MCF 10A (cell line): ENCODE measurements around the gene CDKN1C. TPM values are rescaled to one million over a fixed set of nuclear protein-coding genes. Genes with fewer than 3 reads are reported as not detected.

Source experiments
- BruUV-seq: library from RNA; stranded (reverse); fragments of 400-500 nt; replicated peaks from 2 replicates; lab custom pipeline; 2021; lab: Mats Ljungman, UMichigan
- CTCF ChIA-PET: fragments of 300-600 bp; sonication (Branson Sonifier 250); formaldehyde crosslinking; extraction: SDS; loops from one replicate; lab custom pipeline; 2021; ENCODE audit warnings: antibody characterized with exemption, inconsistent platforms; lab: Yijun Ruan, JAX
- POLR2A ChIA-PET: fragments of 300-600, 350-650 bp; sonication (Branson Sonifier 250); formaldehyde crosslinking; extraction: SDS; loops from one replicate; lab custom pipeline; 2020; ENCODE audit warnings: antibody characterized with exemption, inconsistent platforms; lab: Yijun Ruan, JAX
- DNase-seq: peaks from one replicate; pipeline ENCODE4 v3.0.0-alpha.2; 2018; ENCODE audit not compliant: unreplicated experiment
- H3K27ac Mint-ChIP-seq: one replicate; pipeline ENCODE4 v1.8.0; 2022; ENCODE audit warnings: mild to moderate bottlenecking, low read depth, mixed read lengths; ENCODE audit not compliant: unreplicated experiment
- H3K27me3 Mint-ChIP-seq: one replicate; pipeline ENCODE4 v1.8.0; 2022; ENCODE audit warnings: mixed read lengths; ENCODE audit not compliant: insufficient read depth, unreplicated experiment
- H3K36me3 Mint-ChIP-seq: one replicate; pipeline ENCODE4 v1.8.0; 2022; ENCODE audit warnings: mild to moderate bottlenecking, moderate library complexity, mixed read lengths; ENCODE audit not compliant: insufficient read depth, unreplicated experiment
- H3K4me1 Mint-ChIP-seq: one replicate; pipeline ENCODE4 v1.8.0; 2022; ENCODE audit warnings: mixed read lengths; ENCODE audit not compliant: insufficient read depth, unreplicated experiment
- H3K4me3 Mint-ChIP-seq: one replicate; pipeline ENCODE4 v1.8.0; 2022; ENCODE audit warnings: mild to moderate bottlenecking, moderate library complexity, mixed read lengths; ENCODE audit not compliant: unreplicated experiment
- H3K9me3 Mint-ChIP-seq: one replicate; pipeline ENCODE4 v1.8.0; 2022; ENCODE audit warnings: mixed read lengths; ENCODE audit not compliant: unreplicated experiment
- intact Hi-C: fragments of 100-400 bp; cut with micrococcal nuclease; formaldehyde crosslinking; loops from 2 replicates; pipeline ENCODE4 v1.14.1; 2022
- total RNA-seq: library from RNA; stranded (reverse); gene quantifications from 2 replicates; pipeline ENCODE4 v1.2.3, GENCODE V29; 2022
- TF ChIP-seq, protein P1 (sequence below): fragments of 200-600 bp; IDR thresholded peaks from one replicate; pipeline ENCODE4 v1.8.0; 2022; ENCODE audit warnings: antibody characterized with exemption, mild to moderate bottlenecking; ENCODE audit not compliant: unreplicated experiment

CDKN1C gene
- total RNA-seq, 1 experiment from 2014 or later: 6.9 TPM

DNA sequence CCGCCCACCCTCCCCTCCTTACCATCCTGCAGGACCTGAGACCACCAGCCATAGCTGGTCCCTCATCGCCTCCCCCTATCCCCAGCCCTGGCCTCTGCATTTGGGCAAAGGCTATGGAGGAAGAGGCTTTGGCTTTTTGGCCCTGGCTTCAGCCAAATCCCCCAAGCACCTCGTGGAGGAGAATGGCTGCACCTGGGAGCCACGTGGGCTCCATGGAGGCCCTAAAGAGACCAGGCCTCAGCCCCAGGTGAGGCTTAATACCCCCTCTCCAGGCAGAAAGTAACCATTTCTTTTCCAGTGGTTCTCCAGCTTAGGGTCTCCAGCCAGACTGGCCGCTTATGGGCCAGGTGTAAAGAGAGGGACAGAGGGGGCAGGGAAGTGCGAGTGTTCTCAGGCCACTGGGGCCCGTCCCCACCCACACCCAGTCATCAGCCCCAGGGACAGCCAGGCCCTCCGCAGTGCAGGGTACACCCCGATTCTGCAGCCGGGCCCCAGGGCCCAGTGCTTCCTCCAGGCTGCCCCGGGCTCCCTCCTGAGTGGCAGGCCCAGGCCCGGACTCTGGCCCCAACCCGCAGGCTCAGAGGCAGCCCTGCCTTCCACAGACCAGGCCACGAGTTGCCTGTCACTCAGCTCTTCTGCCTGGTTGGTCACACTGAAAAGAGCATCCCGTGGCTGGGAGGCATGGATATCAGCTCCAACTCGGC, 26.4 kb downstream of the CDKN1C start:
- no peaks in the 10 kb centered on the region for H3K36me3 Mint-ChIP-seq
- TF ChIP-seq, protein P1, sequence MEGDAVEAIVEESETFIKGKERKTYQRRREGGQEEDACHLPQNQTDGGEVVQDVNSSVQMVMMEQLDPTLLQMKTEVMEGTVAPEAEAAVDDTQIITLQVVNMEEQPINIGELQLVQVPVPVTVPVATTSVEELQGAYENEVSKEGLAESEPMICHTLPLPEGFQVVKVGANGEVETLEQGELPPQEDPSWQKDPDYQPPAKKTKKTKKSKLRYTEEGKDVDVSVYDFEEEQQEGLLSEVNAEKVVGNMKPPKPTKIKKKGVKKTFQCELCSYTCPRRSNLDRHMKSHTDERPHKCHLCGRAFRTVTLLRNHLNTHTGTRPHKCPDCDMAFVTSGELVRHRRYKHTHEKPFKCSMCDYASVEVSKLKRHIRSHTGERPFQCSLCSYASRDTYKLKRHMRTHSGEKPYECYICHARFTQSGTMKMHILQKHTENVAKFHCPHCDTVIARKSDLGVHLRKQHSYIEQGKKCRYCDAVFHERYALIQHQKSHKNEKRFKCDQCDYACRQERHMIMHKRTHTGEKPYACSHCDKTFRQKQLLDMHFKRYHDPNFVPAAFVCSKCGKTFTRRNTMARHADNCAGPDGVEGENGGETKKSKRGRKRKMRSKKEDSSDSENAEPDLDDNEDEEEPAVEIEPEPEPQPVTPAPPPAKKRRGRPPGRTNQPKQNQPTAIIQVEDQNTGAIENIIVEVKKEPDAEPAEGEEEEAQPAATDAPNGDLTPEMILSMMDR: no peak
- intact Hi-C loops: no loop called here
- peak overlapping the region; percentile 51 for H3K27ac Mint-ChIP-seq
- DNase-seq: no peak
- H3K9me3 Mint-ChIP-seq: no peaks in the 10 kb centered on the region
- peaks cover 13% of the 10 kb centered on the region for H3K27me3 Mint-ChIP-seq
- ChIA-PET POLR2A (no interaction called here), CTCF (no interaction called here)
- no TSS peak for BruUV-seq
- no peak overlapping the region for H3K4me3 Mint-ChIP-seq
- peaks cover 15% of the 10 kb centered on the region for H3K4me1 Mint-ChIP-seq

DNA sequence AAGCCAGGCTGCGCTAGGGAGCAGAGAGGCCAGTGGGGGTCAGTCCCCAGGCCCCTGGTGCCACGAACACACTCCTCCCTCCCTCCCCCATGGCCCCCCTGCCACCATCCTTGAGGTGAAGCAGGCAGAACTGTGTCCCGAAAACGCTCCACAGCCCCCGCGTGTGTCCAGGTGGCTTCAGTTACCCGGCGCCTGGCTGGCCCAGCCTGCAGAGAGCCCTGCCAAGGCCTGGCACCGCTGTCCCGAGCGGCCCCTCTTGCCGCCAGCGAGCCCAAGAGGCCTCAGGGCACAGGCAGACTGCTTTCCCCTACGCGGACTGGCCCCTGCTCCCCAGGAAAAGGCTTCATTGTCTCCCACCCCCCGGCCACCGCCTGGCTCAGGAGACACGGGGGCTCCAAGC, 27.7 kb downstream of the CDKN1C start:
- H3K4me1 Mint-ChIP-seq: peaks cover 15% of the 10 kb centered on the region
- POLR2A ChIA-PET: interaction anchor here (0.6 kb wide), 1 partner anchor 19 kb away, joined by 3 read pairs; no protein-coding TSS in a partner anchor
- H3K27ac Mint-ChIP-seq: no peak overlapping the region
- CTCF ChIA-PET: no interaction called here
- no peak for DNase-seq
- H3K4me3 Mint-ChIP-seq: no peak overlapping the region
- no TSS peak for BruUV-seq
- intact Hi-C loops: no loop called here
- TF ChIP-seq, protein P1: no peak
- H3K9me3 Mint-ChIP-seq: no peaks in the 10 kb centered on the region
- peaks cover 12% of the 10 kb centered on the region for H3K27me3 Mint-ChIP-seq
- no peaks in the 10 kb centered on the region for H3K36me3 Mint-ChIP-seq

DNA sequence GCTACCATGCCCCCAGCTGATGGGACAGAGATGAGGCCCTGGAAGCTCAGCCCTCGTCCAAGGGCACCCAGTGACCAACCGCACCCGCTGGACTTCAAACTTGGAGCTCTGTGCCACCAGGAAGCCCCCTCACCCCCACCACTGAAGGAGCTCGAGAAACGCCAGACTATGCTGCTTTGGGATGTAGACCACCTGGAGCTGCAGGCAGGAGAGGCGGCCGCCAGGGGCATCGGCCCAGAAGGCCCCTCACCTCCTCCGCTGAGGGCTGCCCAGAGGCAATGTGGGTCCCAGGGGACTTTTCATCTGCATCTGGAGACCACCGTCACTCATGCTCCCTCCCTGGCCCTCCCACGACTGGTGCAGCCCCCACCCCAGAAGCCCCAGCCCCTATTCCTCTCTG, 28.3 kb downstream of the CDKN1C start:
- ChIA-PET CTCF (interaction anchor here (0.7 kb wide), 1 partner anchor 220 kb away, joined by 3 read pairs; no protein-coding TSS in a partner anchor), POLR2A (interaction anchor here (0.5 to 0.8 kb wide), 2 partner anchors 158 to 1120 kb away, joined by 3 to 6 read pairs; no protein-coding TSS in a partner anchor)

DNA sequence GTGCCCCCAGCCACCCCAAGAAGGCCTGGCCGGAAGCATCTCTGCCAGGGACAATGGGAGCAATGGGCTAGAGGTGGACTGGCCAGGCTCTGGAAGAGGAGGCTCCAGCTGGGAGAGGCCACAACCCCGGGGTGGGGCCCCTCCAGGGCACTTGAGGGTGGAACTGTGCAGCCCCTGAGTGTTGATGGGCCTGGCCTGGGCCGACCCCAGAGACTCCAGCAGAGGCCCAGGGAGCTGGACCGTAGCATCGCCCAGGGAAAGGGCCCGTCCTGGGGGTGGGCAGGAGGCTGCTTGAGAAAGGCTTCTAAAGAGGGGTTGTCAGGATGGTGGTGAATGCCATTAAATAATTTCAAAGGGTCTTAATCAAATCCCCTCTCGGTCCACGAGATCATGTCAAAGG, 30.4 kb downstream of the CDKN1C start:
- H3K4me3 Mint-ChIP-seq: no peak overlapping the region
- CTCF ChIA-PET: no interaction called here

More for the DNA sequence above, 28.3 kb downstream of the CDKN1C start:
- no TSS peak for BruUV-seq
- H3K9me3 Mint-ChIP-seq: no peaks in the 10 kb centered on the region
- H3K36me3 Mint-ChIP-seq: no peaks in the 10 kb centered on the region
- H3K4me1 Mint-ChIP-seq: peaks cover 15% of the 10 kb centered on the region
- no peak overlapping the region for H3K27ac Mint-ChIP-seq
- H3K4me3 Mint-ChIP-seq: no peak overlapping the region
- peaks cover 12% of the 10 kb centered on the region for H3K27me3 Mint-ChIP-seq
- DNase-seq: no peak
- TF ChIP-seq, protein P1: no peak
- intact Hi-C loops: no loop called here

More for the DNA sequence above, 30.4 kb downstream of the CDKN1C start:
- Mint-ChIP-seq H3K27ac (no peak overlapping the region), H3K36me3 (no peaks in the 10 kb centered on the region), H3K9me3 (no peaks in the 10 kb centered on the region), H3K27me3 (peaks cover 12% of the 10 kb centered on the region), H3K4me1 (peaks cover 7% of the 10 kb centered on the region)
- TF ChIP-seq, protein P1: no peak
- POLR2A ChIA-PET: no interaction called here
- no peak for DNase-seq
- intact Hi-C loops: no loop called here
- BruUV-seq: no TSS peak
